H9 (cell line): ENCODE results near the gene TMEM147. TPM values are rescaled to one million over a fixed set of nuclear protein-coding genes. Genes with fewer than 3 reads are reported as not detected.
A peak's percentile ranks its signal among the peaks of the same experiment; 100 is the strongest.

ENCODE experiments used
- DNase-seq: peaks from one replicate; pipeline ENCODE4 v3.0.0-alpha.2; 2017
- H2AFZ ChIP-seq: one replicate; pipeline ENCODE4 v1.6.1; 2013; ENCODE audit warnings: mild to moderate bottlenecking, low read length, control low read depth, moderate library complexity
- H2AK5ac ChIP-seq: 2 replicates; pipeline ENCODE4 v1.6.1; 2013; ENCODE audit warnings: low read length, control low read depth, mixed read lengths; ENCODE audit not compliant: insufficient read length
- H2BK120ac ChIP-seq: one replicate; pipeline ENCODE4 v1.6.1; 2013; ENCODE audit warnings: low read depth, mild to moderate bottlenecking, low read length, control low read depth, inconsistent platforms; ENCODE audit not compliant: poor library complexity, severe bottlenecking
- H2BK12ac ChIP-seq: 2 replicates; pipeline ENCODE4 v1.6.1; 2013; ENCODE audit warnings: low read length, control low read depth, mixed read lengths, low read depth; ENCODE audit not compliant: insufficient read length
- H2BK15ac ChIP-seq: 2 replicates; pipeline ENCODE4 v1.6.1; 2013; ENCODE audit warnings: low read depth, low read length, control low read depth
- H2BK20ac ChIP-seq: one replicate; pipeline ENCODE4 v1.6.1; 2013; ENCODE audit warnings: low read depth, mild to moderate bottlenecking, low read length, control low read depth, inconsistent platforms; ENCODE audit not compliant: poor library complexity, severe bottlenecking
- H2BK5ac ChIP-seq: 2 replicates; pipeline ENCODE4 v1.6.1; 2013; ENCODE audit warnings: low read length, control low read depth, mixed read lengths; ENCODE audit not compliant: insufficient read length
- H3K14ac ChIP-seq: 2 replicates; pipeline ENCODE4 v1.6.1; 2013; ENCODE audit warnings: low read length, control low read depth; ENCODE audit not compliant: insufficient read depth
- H3K18ac ChIP-seq: 2 replicates; pipeline ENCODE4 v1.6.1; 2013; ENCODE audit warnings: low read depth, mild to moderate bottlenecking, mixed read lengths, low read length, control low read depth; ENCODE audit not compliant: insufficient read length
- H3K23ac ChIP-seq: 2 replicates; pipeline ENCODE4 v1.6.1; 2013; ENCODE audit warnings: low read length, control low read depth, mixed read lengths, low read depth; ENCODE audit not compliant: insufficient read length
- H3K23me2 ChIP-seq: 2 replicates; pipeline ENCODE4 v1.6.1; 2013; ENCODE audit warnings: low read depth, mild to moderate bottlenecking, mixed read lengths, low read length, control low read depth; ENCODE audit not compliant: insufficient read length, poor library complexity, severe bottlenecking
- H3K27ac ChIP-seq: 2 replicates; pipeline ENCODE4 v1.5.1; 2013; ENCODE audit warnings: low read length, control low read depth, mixed read lengths, low read depth; ENCODE audit not compliant: insufficient read length
- H3K27me3 ChIP-seq: 2 replicates; pipeline ENCODE4 v1.6.1; 2013; ENCODE audit warnings: low read length, control low read depth, inconsistent platforms; ENCODE audit not compliant: insufficient read depth
- H3K4ac ChIP-seq: 2 replicates; pipeline ENCODE4 v1.6.1; 2013; ENCODE audit warnings: low read depth, mild to moderate bottlenecking, control low read depth, inconsistent platforms, low read length, moderate library complexity
- H3K4me1 ChIP-seq: 2 replicates; pipeline ENCODE4 v1.6.1; 2013; ENCODE audit warnings: low read length, control low read depth, inconsistent platforms; ENCODE audit not compliant: insufficient read depth
- H3K4me2 ChIP-seq: 2 replicates; pipeline ENCODE4 v1.6.1; 2013; ENCODE audit warnings: low read length, control low read depth, mixed read lengths; ENCODE audit not compliant: insufficient read length, insufficient read depth
- H3K56ac ChIP-seq: 2 replicates; pipeline ENCODE4 v1.6.1; 2013; ENCODE audit warnings: low read depth, mild to moderate bottlenecking, mixed read lengths, low read length, control low read depth; ENCODE audit not compliant: insufficient read length
- H3K79me1 ChIP-seq: 2 replicates; pipeline ENCODE4 v1.6.1; 2013; ENCODE audit warnings: low read depth, mild to moderate bottlenecking, moderate library complexity, low read length, control low read depth, inconsistent platforms; ENCODE audit not compliant: insufficient read depth, poor library complexity, severe bottlenecking
- H3K79me2 ChIP-seq: 2 replicates; pipeline ENCODE4 v1.6.1; 2013; ENCODE audit warnings: low read length, control low read depth, inconsistent platforms; ENCODE audit not compliant: insufficient read depth
- H3K9ac ChIP-seq: 2 replicates; pipeline ENCODE4 v1.6.1; 2013; ENCODE audit warnings: low read length, control low read depth, mixed read lengths; ENCODE audit not compliant: insufficient read length; ENCODE audit errors: extremely low read depth
- H3K9me3 ChIP-seq: one replicate; pipeline ENCODE4 v1.6.1; 2013; ENCODE audit warnings: low read depth, low read length, inconsistent platforms; ENCODE audit not compliant: control insufficient read depth
- H3T11ph ChIP-seq: one replicate; pipeline ENCODE4 v1.6.1; 2013; ENCODE audit warnings: mild to moderate bottlenecking, low read length, control low read depth, inconsistent platforms
- H4K20me1 ChIP-seq: one replicate; pipeline ENCODE4 v1.6.1; 2013; ENCODE audit not compliant: control insufficient read depth, insufficient read length, insufficient read depth
- H4K5ac ChIP-seq: 2 replicates; pipeline ENCODE4 v1.6.1; 2013; ENCODE audit warnings: low read depth, mild to moderate bottlenecking, mixed read lengths, low read length, control low read depth; ENCODE audit not compliant: insufficient read length
- H4K8ac ChIP-seq: replicated peaks from 2 replicates; pipeline ENCODE4 v1.6.1; 2013; ENCODE audit warnings: low read length, control low read depth, mixed read lengths, low read depth; ENCODE audit not compliant: insufficient read length
- H4K91ac ChIP-seq: 2 replicates; pipeline ENCODE4 v1.6.1; 2013; ENCODE audit warnings: low read depth, mild to moderate bottlenecking, moderate library complexity, mixed read lengths, low read length, control low read depth; ENCODE audit not compliant: insufficient read length
- H3K27ac Mint-ChIP-seq, 3 experiments: 2 replicates in 2 of 3; 3 replicates in 1 of 3; pipeline ENCODE4 v1.8.0; 2020 to 2021; ENCODE audit warnings: mixed read lengths in 3 of 3, mild to moderate bottlenecking in 1 of 3, moderate library complexity in 1 of 3
- H3K27me3 Mint-ChIP-seq: 2 replicates; pipeline ENCODE4 v1.8.0; 2021; ENCODE audit warnings: low read depth, mild to moderate bottlenecking, moderate library complexity, mixed read lengths
- H3K36me3 Mint-ChIP-seq, 3 experiments: 2 replicates in 2 of 3; 3 replicates in 1 of 3; pipeline ENCODE4 v1.8.0; 2020 to 2021; ENCODE audit warnings: low read depth in 3 of 3, mixed read lengths in 3 of 3; ENCODE audit not compliant: insufficient read depth in 1 of 3
- H3K4me1 Mint-ChIP-seq, 2 experiments: 2 replicates each; pipeline ENCODE4 v1.8.0; 2020; ENCODE audit warnings: mixed read lengths in 2 of 2
- H3K4me3 Mint-ChIP-seq, 2 experiments: 2 replicates in 1 of 2; 3 replicates in 1 of 2; pipeline ENCODE4 v1.8.0; 2020 to 2021; ENCODE audit warnings: mild to moderate bottlenecking in 2 of 2, mixed read lengths in 2 of 2, moderate library complexity in 1 of 2
- H3K9me3 Mint-ChIP-seq, 2 experiments: 2 replicates in 1 of 2; 3 replicates in 1 of 2; pipeline ENCODE4 v1.8.0; 2020; ENCODE audit warnings: mild to moderate bottlenecking in 2 of 2, mixed read lengths in 2 of 2, moderate library complexity in 1 of 2
- CTCF ChIP-seq: fragments of 200-600 bp; sonication (generic); conservative IDR thresholded peaks from 3 replicates; pipeline ENCODE4 v1.8.0; 2021; ENCODE audit warnings: antibody characterized with exemption, mild to moderate bottlenecking
- WGBS: extraction: QIAGEN DNeasy Blood & Tissue Kit; methylation state at CpG from one replicate; pipeline ENCODE4 v1.1.7; 2013; ENCODE audit warnings: missing lambda C conversion rate, low lambda C conversion rate, mixed read lengths; ENCODE audit not compliant: insufficient read length; ENCODE audit errors: extremely low coverage; 5-methylcytosine and 5-hydroxymethylcytosine counted together
- total RNA-seq: library from RNA; stranded (reverse); gene quantifications from 2 replicates; pipeline ENCODE4 v1.2.1, GENCODE V29; 2021

The TMEM147 gene
- total RNA-seq, 1 experiment from 2014 or later, result 125 TPM

DNA sequence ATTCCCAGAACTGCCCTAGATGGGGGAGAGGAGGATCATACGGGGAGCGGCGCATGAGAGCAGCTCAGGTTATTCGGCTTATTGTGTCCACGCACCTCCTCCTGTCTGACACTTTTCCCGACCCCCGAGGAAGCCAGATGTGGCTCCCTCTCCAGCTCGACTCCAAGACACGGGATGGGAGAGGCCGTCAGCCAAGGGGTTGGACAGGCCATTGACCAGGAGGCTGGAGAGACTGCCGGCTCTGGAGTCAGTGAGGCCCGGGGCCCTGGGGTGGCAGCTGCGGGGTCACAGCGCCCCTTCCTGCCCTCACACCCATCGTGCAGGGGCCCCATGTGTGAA is 34.8 kb upstream of the TMEM147 start:
- Histone ChIP-seq H3K9ac (no peak overlapping the region), H4K91ac (no peak overlapping the region), H3T11ph (no peak overlapping the region), H3K79me1 (no peaks in the 10 kb centered on the region), H2BK20ac (no peak overlapping the region), H3K23ac (no peak overlapping the region), H4K8ac (no peak overlapping the region), H2BK120ac (no peak overlapping the region), H2BK12ac (no peak overlapping the region), H3K27ac (no peak overlapping the region), H4K5ac (no peak overlapping the region), H3K79me2 (peaks cover 4% of the 10 kb centered on the region; the same call in 1 of the 2 replicates), H2BK15ac (no peak overlapping the region), H3K14ac (no peak overlapping the region), H3K4me1 (no peaks in the 10 kb centered on the region), H3K4me2 (peak overlapping the region; percentile 94), H3K18ac (no peak overlapping the region), H3K23me2 (peaks cover 12% of the 10 kb centered on the region), H2AK5ac (no peak overlapping the region), H3K4ac (no peak overlapping the region), H2AFZ (no peak overlapping the region), H2BK5ac (no peak overlapping the region), H3K27me3 (no peaks in the 10 kb centered on the region; the same call in 1 of the 2 replicates), H3K56ac (no peak overlapping the region), H3K9me3 (no peaks in the 10 kb centered on the region), H4K20me1 (no peaks in the 10 kb centered on the region)
- no peak for DNase-seq
- Mint-ChIP-seq H3K27me3 (peaks cover 26% of the 10 kb centered on the region), H3K27ac (peak overlapping the region in 1 of 3 experiments; percentile 99; a peak in 1 of 7 replicates), H3K9me3 (no peaks in the 10 kb centered on the region), H3K36me3 (peaks cover 24 to 28% (median 27%) of the 10 kb centered on the region in 3 experiments), H3K4me3 (peak overlapping the region; percentile 97 to 98; a peak in 4 of 5 replicates), H3K4me1 (peaks cover 22 to 40% of the 10 kb centered on the region in 2 experiments)
- peak; percentile 3; the same call in 1 of the 3 replicates for TF ChIP-seq CTCF
- WGBS, result no CpG with 5 or more reads among the region's 15 CpGs
